BE2C (cell line): ENCODE measurements around the gene KDF1.

Experiments
- DNase-seq: peaks from one replicate; pipeline ENCODE4 v3.0.0-alpha.2; 2020
- H3K27me3 ChIP-seq: fragments of 250-450 bp; sonication (Bioruptor Pico); 2 replicates; pipeline ENCODE4 v1.5.1; 2020; ENCODE audit warnings: mild to moderate bottlenecking
- H3K36me3 ChIP-seq: fragments of 250-450 bp; sonication (Bioruptor Pico); 2 replicates; pipeline ENCODE4 v1.5.1; 2020; ENCODE audit warnings: mild to moderate bottlenecking
- H3K4me1 ChIP-seq: fragments of 250-450 bp; sonication (Bioruptor Pico); 2 replicates; pipeline ENCODE4 v1.5.1; 2020
- H3K4me3 ChIP-seq: 2 replicates; pipeline ENCODE4 v1.5.1; 2011; ENCODE audit warnings: low read depth, low read length
- H3K9me3 ChIP-seq: fragments of 250-450 bp; sonication (Bioruptor Pico); 2 replicates; pipeline ENCODE4 v1.5.1; 2020
- TF ChIP-seq, protein P1 (sequence below): IDR thresholded peaks from 2 replicates; pipeline ENCODE4 v1.5.1; 2012; ENCODE audit warnings: mild to moderate bottlenecking, low read depth, low read length

The KDF1 gene

DNA sequence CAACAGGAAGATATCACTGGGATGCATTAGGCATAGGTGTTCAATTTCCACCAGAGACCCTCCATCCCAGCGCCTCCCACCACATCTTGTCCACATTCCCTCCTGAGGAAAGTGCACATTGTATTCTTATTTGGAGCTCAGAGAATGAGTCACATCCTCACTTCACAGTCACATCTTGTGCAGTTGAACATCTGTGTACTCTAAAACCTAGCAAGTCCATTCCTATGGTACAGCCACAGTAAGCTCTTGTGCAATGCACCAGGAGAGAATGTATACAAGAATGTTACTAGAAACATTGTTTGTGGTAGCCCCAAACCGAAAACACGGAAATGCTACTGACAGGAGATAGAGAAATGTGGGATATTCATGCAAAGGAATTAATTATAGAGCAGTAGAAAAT lies 1.6 kb upstream of the KDF1 start:
- no peak for DNase-seq
- H3K27me3 ChIP-seq: peaks cover 33% of the 10 kb centered on the region
- no peaks in the 10 kb centered on the region for H3K9me3 ChIP-seq
- H3K4me1 ChIP-seq: no peaks in the 10 kb centered on the region
- TF ChIP-seq, protein P1, sequence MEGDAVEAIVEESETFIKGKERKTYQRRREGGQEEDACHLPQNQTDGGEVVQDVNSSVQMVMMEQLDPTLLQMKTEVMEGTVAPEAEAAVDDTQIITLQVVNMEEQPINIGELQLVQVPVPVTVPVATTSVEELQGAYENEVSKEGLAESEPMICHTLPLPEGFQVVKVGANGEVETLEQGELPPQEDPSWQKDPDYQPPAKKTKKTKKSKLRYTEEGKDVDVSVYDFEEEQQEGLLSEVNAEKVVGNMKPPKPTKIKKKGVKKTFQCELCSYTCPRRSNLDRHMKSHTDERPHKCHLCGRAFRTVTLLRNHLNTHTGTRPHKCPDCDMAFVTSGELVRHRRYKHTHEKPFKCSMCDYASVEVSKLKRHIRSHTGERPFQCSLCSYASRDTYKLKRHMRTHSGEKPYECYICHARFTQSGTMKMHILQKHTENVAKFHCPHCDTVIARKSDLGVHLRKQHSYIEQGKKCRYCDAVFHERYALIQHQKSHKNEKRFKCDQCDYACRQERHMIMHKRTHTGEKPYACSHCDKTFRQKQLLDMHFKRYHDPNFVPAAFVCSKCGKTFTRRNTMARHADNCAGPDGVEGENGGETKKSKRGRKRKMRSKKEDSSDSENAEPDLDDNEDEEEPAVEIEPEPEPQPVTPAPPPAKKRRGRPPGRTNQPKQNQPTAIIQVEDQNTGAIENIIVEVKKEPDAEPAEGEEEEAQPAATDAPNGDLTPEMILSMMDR: no peak
- no peak overlapping the region for H3K4me3 ChIP-seq
- H3K36me3 ChIP-seq: no peaks in the 10 kb centered on the region

DNA sequence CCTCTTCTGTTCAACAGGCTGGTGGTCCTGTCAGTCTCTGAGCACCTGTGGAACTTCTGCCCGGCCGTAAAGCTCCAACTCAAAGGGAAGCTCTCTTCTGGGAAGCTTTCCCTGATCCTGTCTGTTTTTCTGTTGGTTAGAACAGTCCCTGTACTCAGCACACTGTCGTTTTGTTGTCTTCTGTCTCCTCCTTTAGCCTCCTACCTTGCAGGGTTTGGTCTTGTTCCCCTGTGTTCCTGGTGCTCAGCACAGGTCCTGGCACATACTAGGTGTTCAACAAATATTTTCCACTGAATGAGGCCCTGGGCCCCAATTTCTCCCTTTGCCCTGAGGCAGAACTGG lies 328 bp upstream of the KDF1 start:
- Histone ChIP-seq H3K27me3 (peaks cover 33% of the 10 kb centered on the region), H3K36me3 (no peaks in the 10 kb centered on the region), H3K4me3 (no peak overlapping the region), H3K4me1 (no peaks in the 10 kb centered on the region), H3K9me3 (no peaks in the 10 kb centered on the region)
- TF ChIP-seq, protein P1: no peak
- DNase-seq: no peak

- Histone ChIP-seq H3K36me3 (no peaks in the 10 kb centered on the region), H3K9me3 (no peaks in the 10 kb centered on the region), H3K4me1 (no peaks in the 10 kb centered on the region), H3K27me3 (peaks cover 33% of the 10 kb centered on the region), H3K4me3 (no peak overlapping the region)
- DNase-seq: no peak
- TF ChIP-seq, protein P1: no peak
These were observed 998 bp downstream of the KDF1 start for GRCh38 chr1:26959270-26959669.

DNA sequence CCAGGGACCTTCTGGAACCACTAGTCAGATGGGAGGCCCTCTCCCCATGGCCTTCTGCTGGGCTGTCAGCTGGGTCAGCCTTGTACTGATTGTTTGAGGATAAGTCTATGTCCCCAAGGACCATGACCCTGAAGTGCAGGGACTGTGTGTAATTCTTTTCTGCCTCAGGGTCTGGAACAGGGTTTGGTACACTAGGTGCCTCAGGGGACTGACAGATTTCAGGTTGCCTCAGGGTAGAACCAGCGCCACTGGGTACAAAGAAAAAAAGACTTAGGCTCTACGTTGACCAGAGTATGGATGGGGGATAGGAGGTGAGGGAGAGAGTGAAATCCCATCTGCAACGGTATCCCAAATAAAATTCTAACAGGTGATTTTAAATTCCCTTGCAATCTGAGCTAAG lies 3.0 kb downstream of the KDF1 start:
- H3K4me1 ChIP-seq: no peaks in the 10 kb centered on the region
- H3K9me3 ChIP-seq: no peaks in the 10 kb centered on the region
- TF ChIP-seq, protein P1: no peak
- H3K4me3 ChIP-seq: no peak overlapping the region
- no peak for DNase-seq
- no peaks in the 10 kb centered on the region for H3K36me3 ChIP-seq
- H3K27me3 ChIP-seq: peaks cover 33% of the 10 kb centered on the region

DNA sequence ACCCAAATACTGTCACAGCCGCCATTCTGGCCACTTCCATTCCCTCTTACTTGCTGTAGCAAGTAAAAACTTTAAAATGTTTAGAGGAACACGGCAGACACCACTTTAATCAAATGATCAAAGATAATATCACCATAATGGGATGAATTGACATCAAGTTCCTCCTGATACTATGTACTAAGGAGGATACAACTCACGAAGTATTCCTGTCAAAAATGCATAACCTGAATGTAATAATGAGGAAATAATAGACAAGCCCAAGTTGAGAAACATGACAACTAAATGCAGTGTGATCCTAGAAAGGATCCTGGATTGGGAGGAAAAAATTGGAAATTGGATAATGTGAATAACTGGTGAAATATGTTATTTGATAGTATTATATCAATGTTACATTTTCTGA lies 3.9 kb downstream of the KDF1 start:
- no peaks in the 10 kb centered on the region for H3K36me3 ChIP-seq
- peaks cover 32% of the 10 kb centered on the region for H3K27me3 ChIP-seq
- no peaks in the 10 kb centered on the region for H3K4me1 ChIP-seq

GRCh38 chr1:26953374-26953773 lies 6.9 kb downstream of the KDF1 start:
- TF ChIP-seq, protein P1: no peak
- Histone ChIP-seq H3K4me1 (no peaks in the 10 kb centered on the region), H3K4me3 (no peak overlapping the region), H3K36me3 (no peaks in the 10 kb centered on the region), H3K9me3 (no peaks in the 10 kb centered on the region), H3K27me3 (peaks cover 2% of the 10 kb centered on the region)
- DNase-seq: no peak

More for the DNA sequence above, 3.9 kb downstream of the KDF1 start:
- H3K4me3 ChIP-seq: no peak overlapping the region
- no peaks in the 10 kb centered on the region for H3K9me3 ChIP-seq
- TF ChIP-seq, protein P1: no peak
- DNase-seq: no peak
